SK-N-SH (cell line): Measurements from ENCODE around the gene TULP4.

Source experiments
- CTCF ChIP-seq: fragments of 200-600 bp; sonication (generic); IDR thresholded peaks from 2 replicates; pipeline ENCODE4 v1.6.1; 2017; ENCODE audit warnings: antibody characterized with exemption, mild to moderate bottlenecking, moderate library complexity
- EP300 ChIP-seq, 2 experiments: IDR thresholded peaks; 2 replicates each; pipeline versions ENCODE4 v1.4.0 to v1.6.1; 2012; ENCODE audit warnings: borderline replicate concordance in 1 of 2, low read depth in 1 of 2, low read length in 1 of 2
- FOXM1 ChIP-seq: IDR thresholded peaks from 2 replicates; pipeline ENCODE4 v1.4.0; 2012; ENCODE audit warnings: low read depth, mild to moderate bottlenecking
- JUND ChIP-seq: IDR thresholded peaks from 2 replicates; pipeline ENCODE4 v1.4.0; 2012
- RFX5 ChIP-seq: IDR thresholded peaks from 2 replicates; pipeline ENCODE4 v1.6.1; 2012; ENCODE audit warnings: mild to moderate bottlenecking, improper control_type of control experiment, low read length
- YY1 ChIP-seq: IDR thresholded peaks from 2 replicates; pipeline ENCODE4 v1.4.0; 2012; ENCODE audit warnings: low read depth, mild to moderate bottlenecking
- TF ChIP-seq, protein P1 (sequence below): IDR thresholded peaks from 2 replicates; pipeline ENCODE4 v1.4.0; 2012; ENCODE audit warnings: low read depth

- TF ChIP-seq FOXM1 (no peak), RFX5 (no peak), JUND (no peak), CTCF (no peak), EP300 (IDR thresholded peaks at IDR 0.05; ENCODE audit: borderline replicate concordance in 1 of 2, low read depth in 1 of 2, low read length in 1 of 2) (no peak), YY1 (no peak)
- TF ChIP-seq, protein P1, sequence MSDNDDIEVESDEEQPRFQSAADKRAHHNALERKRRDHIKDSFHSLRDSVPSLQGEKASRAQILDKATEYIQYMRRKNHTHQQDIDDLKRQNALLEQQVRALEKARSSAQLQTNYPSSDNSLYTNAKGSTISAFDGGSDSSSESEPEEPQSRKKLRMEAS = no peak
These were observed 133.3 kb downstream of the TULP4 start for GRCh38 chr6:158445426-158446085.
